Neural progenitor cell (in vitro differentiated cells): ENCODE measurements around the gene WASHC4.

Experiments used
- EZH2 ChIP-seq: fragments of 200-600 bp; sonication (generic); IDR thresholded peaks from 2 replicates; pipeline ENCODE4 v1.6.1; 2017; ENCODE audit warnings: antibody characterized with exemption, mild to moderate bottlenecking, moderate library complexity
- TF ChIP-seq, protein P1 (sequence below): fragments of 200-600 bp; sonication (generic); IDR thresholded peaks from 2 replicates; pipeline ENCODE4 v1.5.1; 2017; ENCODE audit warnings: antibody characterized with exemption, mild to moderate bottlenecking

DNA sequence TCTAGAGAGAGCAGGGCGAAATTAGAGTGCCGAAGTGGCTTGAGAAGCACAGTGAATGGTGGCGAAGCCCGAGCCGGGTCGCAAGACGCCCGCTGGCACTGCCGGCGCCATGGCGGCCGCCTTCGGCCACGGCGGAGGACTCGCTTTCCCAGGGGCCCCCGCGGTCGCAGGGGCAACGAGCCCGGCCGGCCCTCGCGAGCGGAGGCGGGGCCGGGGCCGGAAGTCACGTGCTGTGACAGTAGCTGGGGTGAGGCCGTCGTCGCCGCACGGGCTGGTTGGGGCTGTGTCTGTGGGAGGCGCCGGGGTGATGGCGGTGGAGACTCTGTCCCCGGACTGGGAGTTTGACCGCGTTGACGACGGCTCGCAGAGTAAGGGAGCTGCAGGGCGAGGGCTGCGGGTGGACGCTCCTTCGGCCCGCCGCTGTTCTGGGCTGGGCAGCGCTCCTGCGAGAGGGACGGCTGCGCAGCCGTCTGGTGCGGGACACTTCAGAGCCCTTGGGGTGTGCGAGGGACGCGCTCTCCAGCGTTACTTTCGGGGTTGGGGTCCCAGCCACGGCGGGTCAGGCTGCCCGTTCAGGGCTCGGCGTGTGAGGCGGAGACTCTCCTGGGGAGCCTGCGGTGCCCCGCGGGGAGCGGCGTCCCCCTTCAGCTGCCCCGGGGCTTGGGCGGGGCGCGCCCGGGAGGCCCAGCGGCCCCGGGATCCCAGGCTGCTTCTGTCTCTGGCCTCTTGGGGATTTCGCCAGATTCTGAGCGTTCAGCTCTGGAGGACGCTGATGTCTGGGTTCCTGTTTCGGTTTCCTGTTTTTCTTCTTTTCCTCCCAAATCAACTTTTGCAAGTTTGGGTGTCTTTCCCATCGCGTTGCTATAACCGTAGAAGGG, at the start of gene WASHC4:
- TF ChIP-seq, protein P1, sequence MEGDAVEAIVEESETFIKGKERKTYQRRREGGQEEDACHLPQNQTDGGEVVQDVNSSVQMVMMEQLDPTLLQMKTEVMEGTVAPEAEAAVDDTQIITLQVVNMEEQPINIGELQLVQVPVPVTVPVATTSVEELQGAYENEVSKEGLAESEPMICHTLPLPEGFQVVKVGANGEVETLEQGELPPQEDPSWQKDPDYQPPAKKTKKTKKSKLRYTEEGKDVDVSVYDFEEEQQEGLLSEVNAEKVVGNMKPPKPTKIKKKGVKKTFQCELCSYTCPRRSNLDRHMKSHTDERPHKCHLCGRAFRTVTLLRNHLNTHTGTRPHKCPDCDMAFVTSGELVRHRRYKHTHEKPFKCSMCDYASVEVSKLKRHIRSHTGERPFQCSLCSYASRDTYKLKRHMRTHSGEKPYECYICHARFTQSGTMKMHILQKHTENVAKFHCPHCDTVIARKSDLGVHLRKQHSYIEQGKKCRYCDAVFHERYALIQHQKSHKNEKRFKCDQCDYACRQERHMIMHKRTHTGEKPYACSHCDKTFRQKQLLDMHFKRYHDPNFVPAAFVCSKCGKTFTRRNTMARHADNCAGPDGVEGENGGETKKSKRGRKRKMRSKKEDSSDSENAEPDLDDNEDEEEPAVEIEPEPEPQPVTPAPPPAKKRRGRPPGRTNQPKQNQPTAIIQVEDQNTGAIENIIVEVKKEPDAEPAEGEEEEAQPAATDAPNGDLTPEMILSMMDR = no peak
- TF ChIP-seq EZH2 = no peak
